GM12872 (cell line): Measurements from ENCODE around the gene ATP5PF.

Experiments used
- CTCF ChIP-seq: IDR thresholded peaks from 3 replicates; pipeline ENCODE4 v1.5.1; 2011; ENCODE audit warnings: low read depth, mild to moderate bottlenecking, low read length, moderate library complexity; ENCODE audit not compliant: insufficient read depth

The ATP5PF gene

DNA sequence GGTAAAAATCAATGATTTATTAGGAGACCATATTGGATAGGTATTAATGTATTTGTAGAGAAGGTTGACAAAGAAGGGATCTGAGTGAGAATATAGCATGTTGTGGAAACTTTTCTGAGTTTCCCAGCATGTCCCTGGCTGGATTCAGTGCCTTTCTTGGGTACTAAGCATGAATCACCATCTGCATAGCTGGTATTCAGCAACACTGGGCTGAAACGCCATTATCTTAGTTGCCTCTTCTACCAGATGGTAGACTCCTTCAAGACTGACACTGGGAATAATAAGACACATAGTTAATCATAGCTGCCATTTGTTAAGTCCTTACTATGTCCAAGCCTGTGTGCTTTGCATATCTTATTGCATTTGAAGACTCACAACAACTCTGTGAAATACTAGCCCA, 45.5 kb downstream of the ATP5PF start:
- no peak for TF ChIP-seq CTCF

DNA sequence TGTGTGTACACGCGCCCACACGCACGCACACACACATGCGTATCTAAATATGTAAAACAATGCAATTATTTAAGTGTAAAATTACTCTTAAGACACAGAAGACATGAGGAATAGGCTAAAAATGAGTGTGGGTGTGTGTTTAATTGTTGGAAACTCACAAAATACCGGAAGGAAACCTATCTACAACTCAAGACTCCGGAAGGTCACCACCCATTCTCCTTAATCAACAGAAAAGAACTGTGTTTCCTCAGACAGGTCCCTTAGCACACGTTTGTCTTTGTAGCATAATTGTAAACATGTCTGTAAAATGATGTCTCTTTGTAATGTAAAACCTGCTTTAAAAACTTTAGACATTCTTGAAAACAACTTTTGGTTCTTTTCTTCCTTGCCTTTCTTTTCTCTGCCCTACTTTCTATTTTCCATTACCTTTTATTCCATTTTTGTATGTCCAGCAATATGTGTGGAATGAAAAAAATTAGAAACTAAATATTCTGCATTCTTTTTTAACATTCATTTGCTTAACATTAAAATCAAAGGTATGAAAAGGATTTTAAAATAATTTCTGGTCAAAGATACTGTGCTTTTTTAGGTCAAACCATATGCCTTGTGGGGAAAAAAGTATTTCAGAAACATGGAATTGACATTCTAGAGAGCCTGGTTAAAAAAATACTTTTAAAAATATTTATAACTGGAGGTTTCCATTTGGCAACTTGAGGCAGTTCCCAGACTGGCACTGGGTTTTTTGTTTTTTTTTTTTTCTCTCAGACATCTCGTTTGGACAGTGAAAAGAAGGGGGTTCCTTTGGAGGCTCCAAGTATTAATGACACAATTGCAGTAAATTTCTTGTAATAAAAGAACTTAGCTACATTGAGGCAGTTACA, 46.2 kb downstream of the ATP5PF start:
- TF ChIP-seq CTCF: no peak

GRCh38 chr21:25687787-25688186, 46.9 kb downstream of the ATP5PF start:
- no peak for TF ChIP-seq CTCF

DNA sequence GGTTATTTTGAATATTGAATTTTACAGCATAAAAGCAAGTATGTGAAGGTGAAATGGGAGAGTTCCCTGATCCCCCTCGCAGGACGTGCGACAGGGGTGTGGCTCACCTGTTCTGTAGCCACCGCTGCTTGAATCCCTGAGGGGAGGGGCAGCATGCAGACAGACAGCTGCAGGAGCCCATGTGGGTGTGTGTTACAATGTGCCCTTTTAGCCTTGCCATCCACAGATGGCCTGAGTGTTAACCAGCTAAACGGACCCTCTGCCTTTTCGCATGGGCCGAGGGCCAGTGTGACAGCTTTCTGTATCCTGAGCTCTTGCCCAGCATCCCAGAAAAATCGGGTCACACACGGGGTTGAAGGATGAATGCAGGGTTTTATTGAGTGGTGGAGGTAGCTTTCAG, 52.3 kb downstream of the ATP5PF start:
- TF ChIP-seq CTCF: no peak

DNA sequence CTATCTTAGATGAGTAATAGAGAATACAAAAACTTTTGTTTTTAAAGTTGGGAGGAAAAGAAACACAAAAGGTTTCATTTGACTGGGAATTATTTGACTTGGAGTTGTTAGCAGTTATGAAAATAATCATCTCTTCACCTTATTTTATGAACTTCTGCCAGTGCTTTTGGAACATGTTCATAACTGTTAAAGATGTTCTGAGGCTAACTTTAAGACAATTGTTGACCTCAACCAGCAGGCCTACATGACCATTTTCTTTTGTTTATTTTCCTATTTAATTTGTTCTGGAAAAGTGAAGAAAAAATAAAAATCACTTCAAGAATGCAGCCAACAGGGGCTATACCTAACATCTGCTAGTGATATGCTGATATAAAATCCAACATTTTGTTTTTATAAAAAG, 58.3 kb downstream of the ATP5PF start:
- no peak for TF ChIP-seq CTCF
